ENCODE results near the gene TUFM.
"Not testable (repeated sequence)": the region's sequence is repeated elsewhere in the genome, so short reads cannot be mapped to it uniquely, and the experiment has no call there.

The TUFM gene

GRCh38 chr16:28846080-28846932 is at the start of gene TUFM:
TSS of gene TUFM (minus strand) at chr16:28846348. CDS start at chr16:28846269, 79 bp downstream.
- DNase-seq (ENCODE audit: low read depth in 2 of 2, low spot score in 1 of 2), result peak; percentile 92 to 95

DNA sequence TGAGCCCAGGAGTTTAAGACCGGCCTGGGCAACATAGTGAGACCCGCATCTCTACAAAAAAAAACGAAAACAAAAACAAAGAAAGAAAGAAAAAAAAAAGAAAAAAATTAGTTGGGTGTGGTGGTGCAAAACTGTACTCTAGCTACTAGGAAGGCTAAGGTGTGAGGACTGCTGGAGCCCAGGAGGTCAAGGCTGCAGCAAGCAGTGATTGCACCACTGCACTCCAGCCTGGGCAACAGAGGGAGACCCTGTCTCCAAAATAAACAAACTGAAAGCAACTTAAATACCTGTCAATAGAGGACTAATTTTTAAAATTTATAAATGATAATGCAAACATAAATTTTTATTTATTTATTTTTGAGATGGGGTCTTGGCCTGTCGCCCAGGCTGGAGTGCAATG is 49.5 kb upstream of the TUFM start:
- DNase-seq (ENCODE audit: low read depth in 2 of 2, low spot score in 1 of 2), result no peak

GRCh38 chr16:28893291-28893690 is 47.1 kb upstream of the TUFM start:
- DNase-seq (ENCODE audit: low read depth in 2 of 2, low spot score in 1 of 2), result no peak

DNA sequence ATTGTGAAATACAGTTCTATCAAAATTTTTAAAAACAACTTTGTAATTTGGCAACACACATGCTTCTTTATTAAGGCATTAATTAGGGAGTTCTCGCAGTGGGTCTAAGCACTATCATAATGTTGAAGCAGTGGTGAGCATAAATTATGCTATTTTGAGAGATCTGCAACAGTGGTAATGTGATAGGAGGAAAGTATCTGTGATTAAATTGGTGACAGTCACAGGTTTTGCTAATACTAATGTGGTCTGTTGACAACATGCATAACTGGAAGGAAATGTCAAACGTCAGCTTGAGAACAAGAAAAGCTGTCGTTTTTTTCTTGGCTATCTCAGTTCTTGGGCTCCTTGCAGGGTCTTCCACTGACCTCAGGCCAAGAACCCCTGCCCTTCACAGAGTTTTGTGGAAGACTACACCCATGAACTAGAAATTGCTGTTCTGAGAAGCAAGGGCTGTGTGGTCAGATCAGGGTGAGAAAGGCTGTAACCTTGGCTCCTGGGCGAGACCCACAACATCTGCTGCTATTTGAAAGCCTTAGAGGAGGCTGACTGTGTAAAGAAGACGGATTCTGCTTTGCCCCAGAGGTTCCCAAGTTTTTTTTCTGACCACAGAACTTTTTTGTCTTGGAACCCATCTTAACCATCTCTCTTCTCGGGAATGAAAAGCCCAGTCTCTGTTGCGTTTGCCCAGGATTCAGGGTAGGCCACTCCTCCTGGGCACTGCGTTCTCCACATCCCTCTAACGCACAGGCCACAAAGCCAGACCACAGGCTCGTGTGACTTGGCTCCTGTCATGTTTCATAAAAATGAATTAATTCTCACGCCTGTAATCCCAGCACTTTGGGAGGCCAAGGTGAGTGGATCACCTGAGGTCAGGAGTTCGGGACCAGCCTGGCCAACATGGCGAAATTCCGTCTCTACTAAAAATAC is 46.1 kb upstream of the TUFM start:
- no peak for DNase-seq (ENCODE audit: low read depth in 2 of 2, low spot score in 1 of 2)

DNA sequence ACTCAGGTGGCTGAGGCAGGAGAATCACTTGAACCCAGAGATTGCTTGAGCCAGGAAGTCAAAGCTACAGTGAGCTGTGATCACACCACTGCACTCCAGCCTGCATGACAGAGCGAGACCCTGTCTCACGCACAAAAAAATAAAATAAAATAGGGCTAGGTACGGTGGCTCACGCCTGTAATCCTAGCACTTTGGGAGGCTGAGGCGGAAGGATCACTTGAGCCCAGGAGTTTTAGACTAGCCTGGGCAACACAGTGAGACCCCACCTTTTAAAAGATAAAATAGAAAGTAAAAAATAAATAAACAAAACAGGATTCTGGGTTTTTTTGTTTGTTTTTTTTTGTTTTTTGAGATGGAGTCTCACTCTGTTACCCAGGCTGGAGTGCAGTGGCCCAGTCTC is 44.2 kb upstream of the TUFM start:
- not testable (repeated sequence) for DNase-seq (ENCODE audit: low read depth in 2 of 2, low spot score in 1 of 2)

DNA sequence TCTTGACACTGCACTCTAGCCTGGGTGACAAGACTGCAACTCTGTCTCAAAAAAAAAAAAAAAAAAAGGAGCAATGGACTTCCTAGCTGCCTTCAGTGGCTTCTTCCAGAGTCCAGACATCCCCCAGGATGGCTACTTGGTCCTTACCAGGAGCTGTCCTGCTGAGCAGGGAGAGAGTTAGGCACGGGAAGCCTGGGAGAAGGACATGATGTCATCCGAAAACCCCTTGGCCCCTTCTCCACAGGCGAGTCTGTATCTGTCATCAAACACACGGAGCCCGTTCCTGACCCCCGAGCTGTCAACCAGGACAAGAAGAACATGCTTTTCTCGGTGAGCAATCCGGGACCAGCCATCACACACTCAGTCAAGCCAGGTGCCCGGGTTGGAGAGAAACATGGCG is 40.8 kb upstream of the TUFM start:
- DNase-seq (ENCODE audit: low read depth in 2 of 2, low spot score in 1 of 2), result no peak

GRCh38 chr16:28884045-28884444 is 37.9 kb upstream of the TUFM start:
- DNase-seq (ENCODE audit: low read depth in 2 of 2, low spot score in 1 of 2), result no peak

DNA sequence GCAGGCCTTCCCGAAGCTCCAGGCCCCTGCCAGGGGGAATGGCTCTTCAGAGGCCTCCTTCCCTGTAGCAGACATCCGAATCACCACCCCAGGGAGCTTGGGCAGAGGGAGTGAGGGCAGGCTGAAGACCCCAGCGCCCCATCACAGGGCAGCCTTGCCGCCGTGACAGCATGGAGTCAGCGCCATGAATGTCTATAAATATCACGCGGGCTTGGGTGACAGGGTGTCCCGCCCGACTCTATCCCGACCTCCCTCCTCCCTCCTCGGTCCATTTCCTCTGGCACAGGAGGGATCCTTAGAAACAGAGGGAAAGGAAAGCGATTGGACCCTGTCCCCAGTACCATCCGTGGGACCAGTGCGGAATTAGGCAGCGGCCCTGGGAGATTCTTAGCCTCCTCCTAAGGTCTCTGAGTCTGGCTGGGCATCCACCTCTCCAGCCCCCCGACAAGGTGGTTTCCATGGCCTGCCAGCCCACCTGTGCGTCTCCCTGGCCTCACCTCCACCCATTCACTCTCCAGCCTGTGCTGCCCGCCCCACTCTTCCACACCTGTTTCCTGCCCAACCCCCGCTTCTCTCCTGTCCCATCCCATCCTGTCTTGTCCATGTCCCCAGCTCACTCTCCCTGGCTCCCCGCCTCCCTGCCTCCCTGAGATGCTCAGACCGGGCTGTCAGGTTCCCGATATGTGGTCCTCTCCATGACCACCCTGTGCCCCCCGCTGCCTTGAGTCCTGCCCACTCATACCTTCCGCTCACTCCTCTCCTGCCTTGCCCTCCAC is 37.3 kb upstream of the TUFM start:
- DNase-seq (ENCODE audit: low read depth in 2 of 2, low spot score in 1 of 2), result no peak

DNA sequence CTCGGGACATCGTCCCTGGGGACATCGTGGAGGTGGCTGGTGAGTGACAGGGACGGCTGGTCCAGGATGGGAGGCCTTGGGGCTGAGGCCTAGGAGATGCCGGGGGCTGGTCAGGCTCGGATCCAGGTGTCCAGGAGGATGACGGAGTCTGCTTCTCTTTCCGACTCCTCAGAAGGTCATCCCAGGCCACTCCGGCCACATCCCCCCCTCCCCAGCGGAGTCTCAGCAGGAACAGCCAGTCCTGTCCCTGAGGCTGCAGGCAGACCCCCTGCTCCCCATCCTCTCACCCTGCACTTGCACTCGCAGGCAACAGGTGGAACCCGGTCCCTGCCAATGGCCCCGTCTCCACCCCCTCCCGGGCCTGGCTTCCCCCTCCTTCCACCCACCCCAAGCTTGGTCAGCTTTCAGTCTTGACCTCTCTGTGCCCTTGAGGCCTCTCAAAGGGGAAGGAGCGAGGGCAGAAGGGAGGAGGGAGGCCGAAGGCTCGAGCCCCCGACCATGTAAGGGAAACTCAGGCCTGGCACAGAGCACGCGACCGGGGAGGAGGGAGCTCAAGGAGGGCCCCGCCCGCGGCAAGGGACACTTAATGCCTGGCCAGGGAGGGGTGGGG is 36.5 kb upstream of the TUFM start:
- DNase-seq (ENCODE audit: low read depth in 2 of 2, low spot score in 1 of 2), result no peak

DNA sequence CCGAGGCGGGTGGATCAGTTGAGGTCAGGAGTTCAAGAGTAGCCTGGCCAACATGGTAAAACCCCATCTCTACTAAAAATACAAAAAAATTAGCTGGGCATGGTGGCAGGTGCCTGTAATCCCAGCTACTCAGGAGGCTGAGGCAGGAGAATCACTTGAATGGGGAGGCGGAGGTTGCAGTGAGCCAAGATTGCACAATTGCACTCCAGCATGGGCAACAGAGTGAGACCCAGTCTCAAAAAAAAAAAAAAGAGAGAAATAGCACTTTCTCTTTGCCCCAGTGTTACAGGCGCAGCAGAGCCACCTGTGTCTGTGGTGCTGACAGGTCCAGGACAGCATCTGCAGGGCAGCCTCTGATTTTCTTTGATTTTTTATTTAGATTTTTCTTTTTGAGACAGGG is 35.4 kb upstream of the TUFM start:
- not testable (repeated sequence) for DNase-seq (ENCODE audit: low read depth in 2 of 2, low spot score in 1 of 2)

- no peak for DNase-seq (ENCODE audit: low read depth in 2 of 2, low spot score in 1 of 2)
Observed at GRCh38 chr16:28880955-28881354, 34.8 kb upstream of the TUFM start.

DNA sequence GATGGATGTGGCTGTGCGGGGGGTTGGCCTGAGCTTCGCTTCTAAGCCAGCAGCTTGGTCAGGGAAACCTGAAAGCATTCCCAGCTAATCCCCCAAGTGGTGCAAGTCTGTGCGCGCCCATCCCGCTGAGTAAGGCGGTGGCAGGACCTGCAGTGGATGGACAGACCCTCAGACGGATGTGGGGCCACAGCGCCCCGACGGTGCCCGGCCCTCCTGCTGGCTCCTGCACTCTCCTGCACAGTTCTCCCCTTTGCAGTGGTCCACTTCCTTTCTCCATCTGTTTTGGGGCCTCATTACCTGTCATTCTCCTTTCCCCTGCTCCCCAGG is 34.4 kb upstream of the TUFM start:
- no peak for DNase-seq (ENCODE audit: low read depth in 2 of 2, low spot score in 1 of 2)

GRCh38 chr16:28879841-28880588 is 33.9 kb upstream of the TUFM start:
- peak; percentile 76 to 79 for DNase-seq (ENCODE audit: low read depth in 2 of 2, low spot score in 1 of 2)

DNA sequence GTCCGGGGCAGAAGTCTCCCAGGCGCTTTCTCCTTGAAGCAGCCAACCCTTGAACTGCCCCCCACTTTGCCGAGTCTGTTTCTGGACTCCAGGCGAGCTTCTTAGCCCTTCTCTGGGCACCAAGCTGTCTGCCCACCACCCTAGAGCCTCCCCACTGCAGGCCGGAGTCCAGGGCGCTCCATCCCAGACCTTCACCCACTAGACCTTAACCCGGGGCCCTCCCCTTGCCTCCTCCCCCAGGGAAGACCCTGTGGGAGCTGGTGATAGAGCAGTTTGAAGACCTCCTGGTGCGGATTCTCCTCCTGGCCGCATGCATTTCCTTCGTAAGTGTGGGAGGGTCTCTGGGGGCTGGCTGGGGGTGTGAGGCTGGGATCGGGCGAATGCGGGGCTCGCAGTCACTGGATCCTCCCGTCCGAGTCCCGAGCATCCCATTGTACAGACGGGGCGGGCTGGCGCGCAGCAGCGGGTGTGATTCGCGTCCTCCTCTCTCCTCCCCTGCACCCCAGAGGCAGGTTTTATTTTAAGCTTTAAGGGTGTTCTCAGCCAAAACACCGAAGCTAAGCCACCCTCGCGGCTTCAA is 33.2 kb upstream of the TUFM start:
- DNase-seq (ENCODE audit: low read depth in 2 of 2, low spot score in 1 of 2), result no peak

GRCh38 chr16:28878083-28878926 is 32.2 kb upstream of the TUFM start, which contains the start of gene ATP2A1:
TSS of gene ATP2A1 (plus strand) at chr16:28878488. CDS start at chr16:28878672, 184 bp downstream.
- no peak for DNase-seq (ENCODE audit: low read depth in 2 of 2, low spot score in 1 of 2)

DNA sequence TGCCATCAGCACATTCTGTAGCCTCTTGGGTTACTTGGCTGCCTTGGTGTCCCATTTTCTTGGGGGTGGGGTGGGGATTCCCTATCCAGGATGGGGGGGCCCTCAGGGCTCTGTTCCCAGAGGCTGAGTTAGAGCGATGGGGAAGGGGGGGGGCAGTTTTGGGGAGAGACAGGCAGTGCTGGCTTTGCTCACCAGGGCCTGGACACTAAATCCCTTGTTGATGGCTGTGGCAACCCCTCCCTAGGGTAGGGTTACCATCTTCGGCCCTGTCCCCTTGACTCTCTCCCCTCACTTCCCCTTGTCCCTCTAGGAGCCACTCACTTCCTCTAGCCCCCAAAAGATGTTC is 31.5 kb upstream of the TUFM start:
- no peak for DNase-seq (ENCODE audit: low read depth in 2 of 2, low spot score in 1 of 2)

- no peak for DNase-seq (ENCODE audit: low read depth in 2 of 2, low spot score in 1 of 2)
Observed at GRCh38 chr16:28876973-28877654, 31.0 kb upstream of the TUFM start.

DNA sequence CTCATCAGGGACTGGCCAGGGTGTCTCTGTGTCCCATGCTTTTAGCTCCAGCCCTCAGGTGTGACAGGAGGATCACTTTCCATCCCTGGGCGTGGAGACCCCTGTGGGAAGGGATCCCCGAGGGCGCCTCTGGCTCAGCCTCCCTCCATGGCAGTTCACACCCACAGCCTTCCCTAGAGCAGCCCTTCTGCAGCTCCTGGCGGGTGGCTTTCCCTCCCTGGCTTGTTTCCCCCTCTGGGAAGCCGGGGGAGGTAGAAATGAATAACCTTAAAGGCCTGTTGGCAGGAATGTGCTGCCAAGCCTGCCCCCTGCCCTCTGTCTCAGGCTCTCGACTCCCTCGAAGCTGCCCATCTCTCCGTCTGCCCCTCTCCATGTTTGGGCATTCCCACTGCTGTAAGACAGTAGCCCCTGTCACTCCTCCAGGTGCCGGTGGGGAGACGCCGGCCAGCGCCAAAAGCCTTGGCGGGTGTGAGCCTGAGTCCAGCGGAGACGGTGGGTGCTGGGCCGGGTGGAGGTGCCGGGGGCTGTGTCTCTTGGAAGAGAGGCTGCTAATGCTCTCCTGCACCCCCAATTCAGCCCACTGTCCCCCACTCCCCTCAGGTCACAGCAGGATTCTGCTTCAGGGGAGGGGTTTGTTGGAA is 30.0 kb upstream of the TUFM start:
- DNase-seq (ENCODE audit: low read depth in 2 of 2, low spot score in 1 of 2), result no peak

Measured in stimulated activated CD8-positive, alpha-beta memory T cell treated with anti-CD3 and anti-CD28 coated beads, Interleukin-4, amount 100 ng/mL, for 1 hour (primary cell).